GM23338 (cell line): ENCODE results near the gene MMP15. TPM values are rescaled to one million over a fixed set of nuclear protein-coding genes. Genes with fewer than 3 reads are reported as not detected.

ENCODE experiments used
- ATAC-seq: fragments of 200-7000 bp; cut with Tn5 transposase; 3 replicates; pipeline ENCODE4 v1.9.1; 2020
- DNase-seq: peaks from one replicate; pipeline ENCODE4 v3.0.0-alpha.2; 2015; ENCODE audit warnings: low spot score
- H2AFZ ChIP-seq: fragments of 200-600 bp; sonication (generic); 2 replicates; pipeline ENCODE4 v1.8.0; 2016; ENCODE audit warnings: antibody characterized with exemption, mild to moderate bottlenecking, moderate library complexity
- H3F3A ChIP-seq: fragments of 200-600 bp; sonication (generic); replicated peaks from 2 replicates; pipeline ENCODE4 v1.8.0; 2017; ENCODE audit warnings: antibody characterized with exemption, mixed run types, low read depth
- H3K27ac ChIP-seq: fragments of 200-600 bp; sonication (generic); 2 replicates; pipeline ENCODE4 v1.6.1; 2016; ENCODE audit warnings: low read depth
- H3K27me3 ChIP-seq: fragments of 200-600 bp; sonication (generic); 2 replicates; pipeline ENCODE4 v1.8.0; 2016; ENCODE audit warnings: mild to moderate bottlenecking, mixed run types, moderate library complexity; ENCODE audit not compliant: insufficient read depth
- H3K36me3 ChIP-seq: fragments of 200-600 bp; sonication (generic); 2 replicates; pipeline ENCODE4 v1.8.0; 2016; ENCODE audit warnings: mild to moderate bottlenecking; ENCODE audit not compliant: insufficient read depth
- H3K4me1 ChIP-seq: fragments of 200-600 bp; sonication (generic); 2 replicates; pipeline ENCODE4 v1.8.0; 2016; ENCODE audit warnings: mild to moderate bottlenecking, moderate library complexity; ENCODE audit not compliant: insufficient read depth
- H3K4me2 ChIP-seq: fragments of 200-600 bp; sonication (generic); 2 replicates; pipeline ENCODE4 v1.7.1; 2017; ENCODE audit warnings: mixed run types
- H3K4me3 ChIP-seq: fragments of 200-600 bp; sonication (generic); 2 replicates; pipeline ENCODE4 v1.6.1; 2016; ENCODE audit warnings: mixed run types
- H3K79me2 ChIP-seq: fragments of 200-600 bp; sonication (generic); replicated peaks from 2 replicates; pipeline ENCODE4 v1.8.0; 2017; ENCODE audit warnings: mild to moderate bottlenecking; ENCODE audit not compliant: insufficient read depth
- H3K9me2 ChIP-seq: fragments of 200-600 bp; sonication (generic); 2 replicates; pipeline ENCODE4 v1.8.0; 2017; ENCODE audit not compliant: insufficient read depth
- H4K20me1 ChIP-seq: fragments of 200-600 bp; sonication (generic); replicated peaks from 2 replicates; pipeline ENCODE4 v1.8.0; 2017; ENCODE audit warnings: mild to moderate bottlenecking; ENCODE audit not compliant: insufficient read depth
- H3K27ac Mint-ChIP-seq: 2 replicates; pipeline ENCODE4 v1.8.0; 2020; ENCODE audit warnings: inconsistent platforms, mild to moderate bottlenecking, moderate library complexity, mixed read lengths
- H3K27me3 Mint-ChIP-seq: 3 replicates; pipeline ENCODE4 v1.8.0; 2022; ENCODE audit warnings: low read depth, mild to moderate bottlenecking, moderate library complexity, mixed read lengths, inconsistent platforms; ENCODE audit not compliant: insufficient read depth, poor library complexity
- H3K36me3 Mint-ChIP-seq: 3 replicates; pipeline ENCODE4 v1.8.0; 2021; ENCODE audit warnings: low read depth, mild to moderate bottlenecking, inconsistent platforms, moderate library complexity, mixed read lengths
- H3K4me1 Mint-ChIP-seq: 3 replicates; pipeline ENCODE4 v1.8.0; 2020; ENCODE audit warnings: mild to moderate bottlenecking, inconsistent platforms, mixed read lengths
- H3K4me3 Mint-ChIP-seq: 3 replicates; pipeline ENCODE4 v1.8.0; 2021; ENCODE audit warnings: moderate library complexity, mild to moderate bottlenecking, inconsistent platforms, mixed read lengths
- H3K9me3 Mint-ChIP-seq: 3 replicates; pipeline ENCODE4 v1.8.0; 2020; ENCODE audit warnings: moderate library complexity, mild to moderate bottlenecking, inconsistent platforms, mixed read lengths
- CREB1 ChIP-seq: fragments of 250-450 bp; sonication (Bioruptor Pico); IDR thresholded peaks from 2 replicates; pipeline ENCODE4 v1.5.0; 2020; ENCODE audit warnings: low read depth, mild to moderate bottlenecking, moderate library complexity
- ETS1 ChIP-seq: IDR thresholded peaks from 2 replicates; pipeline ENCODE4 v1.6.1; 2016; ENCODE audit warnings: antibody characterized with exemption
- EZH2 ChIP-seq: fragments of 200-600 bp; sonication (generic); IDR thresholded peaks from one replicate; pipeline ENCODE4 v1.8.0; 2017; ENCODE audit warnings: antibody characterized with exemption, mild to moderate bottlenecking, low read depth; ENCODE audit not compliant: unreplicated experiment
- EZH2phosphoT487 ChIP-seq: fragments of 200-600 bp; sonication (generic); IDR thresholded peaks from one replicate; pipeline ENCODE4 v1.8.1; 2018; ENCODE audit warnings: antibody characterized with exemption; ENCODE audit not compliant: unreplicated experiment
- JUNB ChIP-seq: IDR thresholded peaks from one replicate; pipeline ENCODE4 v1.6.1; 2016; ENCODE audit warnings: antibody characterized with exemption; ENCODE audit not compliant: unreplicated experiment
- NANOG ChIP-seq: IDR thresholded peaks from 2 replicates; pipeline ENCODE4 v1.6.1; 2016; ENCODE audit warnings: antibody characterized with exemption, borderline replicate concordance
- POLR2AphosphoS5 ChIP-seq: IDR thresholded peaks from 2 replicates; pipeline ENCODE4 v1.6.1; 2016; ENCODE audit warnings: antibody characterized with exemption, low read depth
- STAT1 ChIP-seq: IDR thresholded peaks from one replicate; pipeline ENCODE4 v1.6.1; 2016; ENCODE audit warnings: antibody characterized with exemption; ENCODE audit not compliant: unreplicated experiment
- ZNF114 ChIP-seq: fragments of 250-450 bp; sonication (Bioruptor Pico); IDR thresholded peaks from 2 replicates; pipeline ENCODE4 v1.5.0; 2020; ENCODE audit warnings: mild to moderate bottlenecking, moderate library complexity
- ZNF331 ChIP-seq: fragments of 250-450 bp; sonication (Bioruptor Pico); IDR thresholded peaks from 2 replicates; pipeline ENCODE4 v1.5.0; 2020; ENCODE audit warnings: low read depth, mild to moderate bottlenecking, moderate library complexity
- polyA plus RNA-seq: library from polyadenylated mRNA; unstranded; fragments of >200 nt; fragmentation: Nextera tagmentation; extraction: Ambion mirVana; gene quantifications from 2 replicates; pipeline ENCODE4 v1.2.1, GENCODE V29; 2016
- total RNA-seq: library from RNA; depleted of rRNA; stranded (reverse); fragments of >200 nt; shearing (Covaris generic); gene quantifications from 2 replicates; pipeline ENCODE4 v1.2.3, GENCODE V29; 2014
- TF ChIP-seq, protein P1 (sequence below), 2 experiments: fragments of 200-600 bp in 1 of 2; sonication (generic) in 1 of 2; conservative IDR thresholded peaks; 2 replicates each; pipeline versions ENCODE4 v1.5.1 to v1.6.1; 2016 to 2017; ENCODE audit warnings: antibody characterized with exemption in 2 of 2, low read depth in 2 of 2, mild to moderate bottlenecking in 2 of 2, moderate library complexity in 1 of 2
- TF ChIP-seq, protein P2 (sequence below): IDR thresholded peaks from one replicate; pipeline ENCODE4 v1.6.1; 2018; ENCODE audit warnings: antibody characterized with exemption; ENCODE audit not compliant: unreplicated experiment
- TF ChIP-seq, protein P3 (sequence below): fragments of 250-450 bp; sonication (Bioruptor Pico); IDR thresholded peaks from 2 replicates; pipeline ENCODE4 v1.5.0; 2020; ENCODE audit warnings: mild to moderate bottlenecking, moderate library complexity

Gene MMP15
- total and polyA plus RNA-seq, 2 experiments from 2014 or later, result 10.9 to 79.1 TPM

GRCh38 chr16:57993897-57994296 lies 31.7 kb upstream of the MMP15 start:
- no peak for ATAC-seq
- Histone ChIP-seq H3K9me2 (no peaks in the 10 kb centered on the region), H3K27me3 (no peaks in the 10 kb centered on the region), H3K4me3 (no peak overlapping the region), H3K4me1 (no peaks in the 10 kb centered on the region; the same call in 1 of the 2 replicates), H2AFZ (no peak overlapping the region), H4K20me1 (no peaks in the 10 kb centered on the region), H3K4me2 (no peak overlapping the region), H3K27ac (no peak overlapping the region), H3F3A (no peaks in the 10 kb centered on the region), H3K79me2 (no peaks in the 10 kb centered on the region), H3K36me3 (no peaks in the 10 kb centered on the region)
- peaks cover 6% of the 10 kb centered on the region; the same call in 2 of the 3 replicates for H3K36me3 Mint-ChIP-seq
- peaks cover 19% of the 10 kb centered on the region for H3K27me3 Mint-ChIP-seq
- H3K4me3 Mint-ChIP-seq, result no peak overlapping the region
- H3K4me1 Mint-ChIP-seq, result peaks cover 21% of the 10 kb centered on the region
- DNase-seq, result no peak
- no peak for TF ChIP-seq JUNB
- no peak for TF ChIP-seq STAT1
- no peak for TF ChIP-seq ZNF331 (CRISPR knock-in tag)
- no peak for TF ChIP-seq CREB1 (CRISPR knock-in tag)
- no peak for TF ChIP-seq ZNF114 (CRISPR knock-in tag)
- TF ChIP-seq NANOG, result no peak
- TF ChIP-seq, protein P1, sequence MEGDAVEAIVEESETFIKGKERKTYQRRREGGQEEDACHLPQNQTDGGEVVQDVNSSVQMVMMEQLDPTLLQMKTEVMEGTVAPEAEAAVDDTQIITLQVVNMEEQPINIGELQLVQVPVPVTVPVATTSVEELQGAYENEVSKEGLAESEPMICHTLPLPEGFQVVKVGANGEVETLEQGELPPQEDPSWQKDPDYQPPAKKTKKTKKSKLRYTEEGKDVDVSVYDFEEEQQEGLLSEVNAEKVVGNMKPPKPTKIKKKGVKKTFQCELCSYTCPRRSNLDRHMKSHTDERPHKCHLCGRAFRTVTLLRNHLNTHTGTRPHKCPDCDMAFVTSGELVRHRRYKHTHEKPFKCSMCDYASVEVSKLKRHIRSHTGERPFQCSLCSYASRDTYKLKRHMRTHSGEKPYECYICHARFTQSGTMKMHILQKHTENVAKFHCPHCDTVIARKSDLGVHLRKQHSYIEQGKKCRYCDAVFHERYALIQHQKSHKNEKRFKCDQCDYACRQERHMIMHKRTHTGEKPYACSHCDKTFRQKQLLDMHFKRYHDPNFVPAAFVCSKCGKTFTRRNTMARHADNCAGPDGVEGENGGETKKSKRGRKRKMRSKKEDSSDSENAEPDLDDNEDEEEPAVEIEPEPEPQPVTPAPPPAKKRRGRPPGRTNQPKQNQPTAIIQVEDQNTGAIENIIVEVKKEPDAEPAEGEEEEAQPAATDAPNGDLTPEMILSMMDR (conservative IDR thresholded peaks at IDR 0.05; ENCODE audit: low read depth in 2 of 2), result no peak
- no peak for TF ChIP-seq ETS1
- TF ChIP-seq EZH2phosphoT487, result no peak
- TF ChIP-seq, protein P2, sequence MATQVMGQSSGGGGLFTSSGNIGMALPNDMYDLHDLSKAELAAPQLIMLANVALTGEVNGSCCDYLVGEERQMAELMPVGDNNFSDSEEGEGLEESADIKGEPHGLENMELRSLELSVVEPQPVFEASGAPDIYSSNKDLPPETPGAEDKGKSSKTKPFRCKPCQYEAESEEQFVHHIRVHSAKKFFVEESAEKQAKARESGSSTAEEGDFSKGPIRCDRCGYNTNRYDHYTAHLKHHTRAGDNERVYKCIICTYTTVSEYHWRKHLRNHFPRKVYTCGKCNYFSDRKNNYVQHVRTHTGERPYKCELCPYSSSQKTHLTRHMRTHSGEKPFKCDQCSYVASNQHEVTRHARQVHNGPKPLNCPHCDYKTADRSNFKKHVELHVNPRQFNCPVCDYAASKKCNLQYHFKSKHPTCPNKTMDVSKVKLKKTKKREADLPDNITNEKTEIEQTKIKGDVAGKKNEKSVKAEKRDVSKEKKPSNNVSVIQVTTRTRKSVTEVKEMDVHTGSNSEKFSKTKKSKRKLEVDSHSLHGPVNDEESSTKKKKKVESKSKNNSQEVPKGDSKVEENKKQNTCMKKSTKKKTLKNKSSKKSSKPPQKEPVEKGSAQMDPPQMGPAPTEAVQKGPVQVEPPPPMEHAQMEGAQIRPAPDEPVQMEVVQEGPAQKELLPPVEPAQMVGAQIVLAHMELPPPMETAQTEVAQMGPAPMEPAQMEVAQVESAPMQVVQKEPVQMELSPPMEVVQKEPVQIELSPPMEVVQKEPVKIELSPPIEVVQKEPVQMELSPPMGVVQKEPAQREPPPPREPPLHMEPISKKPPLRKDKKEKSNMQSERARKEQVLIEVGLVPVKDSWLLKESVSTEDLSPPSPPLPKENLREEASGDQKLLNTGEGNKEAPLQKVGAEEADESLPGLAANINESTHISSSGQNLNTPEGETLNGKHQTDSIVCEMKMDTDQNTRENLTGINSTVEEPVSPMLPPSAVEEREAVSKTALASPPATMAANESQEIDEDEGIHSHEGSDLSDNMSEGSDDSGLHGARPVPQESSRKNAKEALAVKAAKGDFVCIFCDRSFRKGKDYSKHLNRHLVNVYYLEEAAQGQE, result no peak
- TF ChIP-seq, protein P3, sequence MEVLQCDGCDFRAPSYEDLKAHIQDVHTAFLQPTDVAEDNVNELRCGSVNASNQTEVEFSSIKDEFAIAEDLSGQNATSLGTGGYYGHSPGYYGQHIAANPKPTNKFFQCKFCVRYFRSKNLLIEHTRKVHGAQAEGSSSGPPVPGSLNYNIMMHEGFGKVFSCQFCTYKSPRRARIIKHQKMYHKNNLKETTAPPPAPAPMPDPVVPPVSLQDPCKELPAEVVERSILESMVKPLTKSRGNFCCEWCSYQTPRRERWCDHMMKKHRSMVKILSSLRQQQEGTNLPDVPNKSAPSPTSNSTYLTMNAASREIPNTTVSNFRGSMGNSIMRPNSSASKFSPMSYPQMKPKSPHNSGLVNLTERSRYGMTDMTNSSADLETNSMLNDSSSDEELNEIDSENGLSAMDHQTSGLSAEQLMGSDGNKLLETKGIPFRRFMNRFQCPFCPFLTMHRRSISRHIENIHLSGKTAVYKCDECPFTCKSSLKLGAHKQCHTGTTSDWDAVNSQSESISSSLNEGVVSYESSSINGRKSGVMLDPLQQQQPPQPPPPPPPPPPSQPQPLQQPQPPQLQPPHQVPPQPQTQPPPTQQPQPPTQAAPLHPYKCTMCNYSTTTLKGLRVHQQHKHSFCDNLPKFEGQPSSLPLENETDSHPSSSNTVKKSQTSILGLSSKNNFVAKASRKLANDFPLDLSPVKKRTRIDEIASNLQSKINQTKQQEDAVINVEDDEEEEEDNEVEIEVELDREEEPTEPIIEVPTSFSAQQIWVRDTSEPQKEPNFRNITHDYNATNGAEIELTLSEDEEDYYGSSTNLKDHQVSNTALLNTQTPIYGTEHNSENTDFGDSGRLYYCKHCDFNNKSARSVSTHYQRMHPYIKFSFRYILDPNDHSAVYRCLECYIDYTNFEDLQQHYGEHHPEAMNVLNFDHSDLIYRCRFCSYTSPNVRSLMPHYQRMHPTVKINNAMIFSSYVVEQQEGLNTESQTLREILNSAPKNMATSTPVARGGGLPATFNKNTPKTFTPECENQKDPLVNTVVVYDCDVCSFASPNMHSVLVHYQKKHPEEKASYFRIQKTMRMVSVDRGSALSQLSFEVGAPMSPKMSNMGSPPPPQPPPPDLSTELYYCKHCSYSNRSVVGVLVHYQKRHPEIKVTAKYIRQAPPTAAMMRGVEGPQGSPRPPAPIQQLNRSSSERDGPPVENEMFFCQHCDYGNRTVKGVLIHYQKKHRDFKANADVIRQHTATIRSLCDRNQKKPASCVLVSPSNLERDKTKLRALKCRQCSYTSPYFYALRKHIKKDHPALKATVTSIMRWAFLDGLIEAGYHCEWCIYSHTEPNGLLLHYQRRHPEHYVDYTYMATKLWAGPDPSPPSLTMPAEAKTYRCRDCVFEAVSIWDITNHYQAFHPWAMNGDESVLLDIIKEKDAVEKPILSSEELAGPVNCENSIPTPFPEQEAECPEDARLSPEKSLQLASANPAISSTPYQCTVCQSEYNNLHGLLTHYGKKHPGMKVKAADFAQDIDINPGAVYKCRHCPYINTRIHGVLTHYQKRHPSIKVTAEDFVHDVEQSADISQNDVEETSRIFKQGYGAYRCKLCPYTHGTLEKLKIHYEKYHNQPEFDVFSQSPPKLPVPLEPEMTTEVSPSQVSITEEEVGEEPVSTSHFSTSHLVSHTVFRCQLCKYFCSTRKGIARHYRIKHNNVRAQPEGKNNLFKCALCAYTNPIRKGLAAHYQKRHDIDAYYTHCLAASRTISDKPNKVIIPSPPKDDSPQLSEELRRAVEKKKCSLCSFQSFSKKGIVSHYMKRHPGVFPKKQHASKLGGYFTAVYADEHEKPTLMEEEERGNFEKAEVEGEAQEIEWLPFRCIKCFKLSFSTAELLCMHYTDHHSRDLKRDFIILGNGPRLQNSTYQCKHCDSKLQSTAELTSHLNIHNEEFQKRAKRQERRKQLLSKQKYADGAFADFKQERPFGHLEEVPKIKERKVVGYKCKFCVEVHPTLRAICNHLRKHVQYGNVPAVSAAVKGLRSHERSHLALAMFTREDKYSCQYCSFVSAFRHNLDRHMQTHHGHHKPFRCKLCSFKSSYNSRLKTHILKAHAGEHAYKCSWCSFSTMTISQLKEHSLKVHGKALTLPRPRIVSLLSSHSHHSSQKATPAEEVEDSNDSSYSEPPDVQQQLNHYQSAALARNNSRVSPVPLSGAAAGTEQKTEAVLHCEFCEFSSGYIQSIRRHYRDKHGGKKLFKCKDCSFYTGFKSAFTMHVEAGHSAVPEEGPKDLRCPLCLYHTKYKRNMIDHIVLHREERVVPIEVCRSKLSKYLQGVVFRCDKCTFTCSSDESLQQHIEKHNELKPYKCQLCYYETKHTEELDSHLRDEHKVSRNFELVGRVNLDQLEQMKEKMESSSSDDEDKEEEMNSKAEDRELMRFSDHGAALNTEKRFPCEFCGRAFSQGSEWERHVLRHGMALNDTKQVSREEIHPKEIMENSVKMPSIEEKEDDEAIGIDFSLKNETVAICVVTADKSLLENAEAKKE (CRISPR knock-in tag), result no peak
- no peak for TF ChIP-seq POLR2AphosphoS5
- no peak for TF ChIP-seq EZH2
- H3K9me3 Mint-ChIP-seq, result no peaks in the 10 kb centered on the region
- H3K27ac Mint-ChIP-seq, result no peak overlapping the region
